WTC11 (cell line): ENCODE measurements around the gene EIF1AD.
A peak's percentile ranks its signal among the peaks of the same experiment; 100 is the strongest.

ENCODE experiments used
- ATF3 ChIP-seq: sonication (generic); formaldehyde crosslinking; conservative IDR thresholded peaks from 2 replicates; pipeline ENCODE4 v1.8.1; 2022; ENCODE audit warnings: mild to moderate bottlenecking, missing genetic modification reagents
- CTCF ChIP-seq: fragments of 200-600 bp; IDR thresholded peaks from 2 replicates; pipeline ENCODE4 v1.8.0; 2022; ENCODE audit warnings: antibody characterized with exemption
- FOXP1 ChIP-seq: sonication (generic); formaldehyde crosslinking; IDR thresholded peaks from 2 replicates; pipeline ENCODE4 v1.8.0; 2022; ENCODE audit warnings: missing genetic modification reagents, mild to moderate bottlenecking, moderate library complexity, borderline replicate concordance
- JUN ChIP-seq: sonication (generic); formaldehyde crosslinking; IDR thresholded peaks from 2 replicates; pipeline ENCODE4 v1.8.0; 2023; ENCODE audit warnings: mild to moderate bottlenecking, missing genetic modification reagents
- MAX ChIP-seq: sonication (generic); formaldehyde crosslinking; IDR thresholded peaks from 2 replicates; pipeline ENCODE4 v1.8.0; 2022; ENCODE audit warnings: mild to moderate bottlenecking, missing genetic modification reagents
- USF2 ChIP-seq: sonication (generic); formaldehyde crosslinking; IDR thresholded peaks from 2 replicates; pipeline ENCODE4 v1.8.1; 2023; ENCODE audit warnings: mild to moderate bottlenecking, missing genetic modification reagents, moderate library complexity

- TF ChIP-seq CTCF (peak; percentile 98), FOXP1 (CRISPR knock-in tag) (no peak), ATF3 (CRISPR knock-in tag) (no peak), MAX (0 out of 2 replicates have a peak, but pooled peaks have one; percentile 38), USF2 (CRISPR knock-in tag) (no peak), JUN (no peak)
These were observed 43.3 kb upstream of the EIF1AD start for GRCh38 chr11:66045177-66045639.
